GM19395 (cell line): ENCODE data around the gene RPL35A.
A peak's percentile ranks its signal among the peaks of the same experiment; 100 is the strongest.
"Not testable (repeated sequence)": the region's sequence is repeated elsewhere in the genome, so short reads cannot be mapped to it uniquely, and the experiment has no call there.

ENCODE experiments used
- ATAC-seq: cut with Tn5 transposase; IDR thresholded peaks from one replicate; pipeline ENCODE4 v1.9.1; 2021; ENCODE audit warnings: mild to moderate bottlenecking, moderate library complexity; ENCODE audit not compliant: unreplicated experiment

The RPL35A gene

DNA sequence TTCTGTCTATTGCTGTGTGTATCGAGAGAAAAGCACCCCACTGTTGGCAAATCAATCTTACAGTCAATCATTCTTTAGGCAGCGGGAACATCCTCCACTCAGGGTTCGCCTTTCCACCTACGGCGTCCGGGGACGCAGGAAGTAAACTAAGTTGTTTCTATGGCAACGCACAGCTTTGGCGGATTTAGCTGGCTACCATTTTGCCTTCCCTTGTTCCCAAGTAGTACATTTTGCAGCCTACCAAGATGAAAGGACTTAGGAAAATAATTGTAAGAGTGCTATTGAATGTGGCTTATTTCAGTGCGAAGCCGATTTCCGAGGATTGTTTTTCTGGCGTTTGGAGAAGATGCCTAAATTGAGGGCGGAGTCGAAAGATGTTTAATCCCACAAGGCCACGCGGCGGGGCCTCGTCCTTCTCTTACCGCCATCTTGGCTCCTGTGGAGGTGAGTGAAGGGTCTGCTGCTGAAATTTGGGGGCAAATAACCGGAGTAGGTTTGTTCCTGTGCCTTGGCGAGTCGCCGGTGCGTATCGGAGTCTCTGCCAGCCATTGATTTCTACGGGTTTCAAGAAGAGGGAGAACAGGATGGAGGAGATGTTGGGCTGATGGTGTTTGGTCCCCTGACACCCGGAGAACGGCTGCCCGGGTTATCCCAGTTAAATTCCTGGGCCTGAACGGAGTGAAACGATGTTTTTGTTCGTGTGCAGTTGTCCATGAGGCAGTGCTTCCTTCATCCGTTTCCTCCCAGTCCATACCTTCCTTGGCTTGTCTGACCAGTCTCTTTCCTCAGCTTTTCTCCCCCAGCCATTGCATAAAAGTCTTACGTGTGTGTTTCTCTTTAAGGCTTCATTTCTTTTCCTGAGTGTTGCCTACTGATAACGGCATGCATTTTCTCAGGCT lies at the start of gene RPL35A:
Gene RPL35A, plus strand, starts transcription at position 413 of the 899 bp plus-strand sequence. CDS start 778 bp downstream, outside the sequence.
- peak; percentile 91 for ATAC-seq

DNA sequence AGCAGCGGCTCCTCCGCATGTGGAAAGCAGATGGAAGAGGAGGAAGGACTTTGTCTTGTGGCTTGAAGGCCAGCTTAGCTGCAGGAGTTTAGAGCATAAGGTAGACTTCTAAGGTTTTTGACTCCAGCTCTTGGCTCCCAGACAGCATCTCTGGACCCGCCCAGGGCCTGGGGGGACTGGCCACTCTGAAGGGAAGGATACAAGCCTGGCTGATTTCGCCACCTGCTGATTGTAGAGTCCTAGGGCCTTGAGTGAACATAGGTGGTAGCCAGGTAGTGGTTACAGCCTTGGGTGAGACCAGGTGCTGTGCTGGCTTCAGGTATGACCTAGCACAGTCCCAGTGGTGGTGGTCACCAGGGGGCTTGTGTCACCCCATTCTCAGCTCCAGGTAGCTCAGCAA lies 48.4 kb upstream of the RPL35A start:
- ATAC-seq, result no peak

DNA sequence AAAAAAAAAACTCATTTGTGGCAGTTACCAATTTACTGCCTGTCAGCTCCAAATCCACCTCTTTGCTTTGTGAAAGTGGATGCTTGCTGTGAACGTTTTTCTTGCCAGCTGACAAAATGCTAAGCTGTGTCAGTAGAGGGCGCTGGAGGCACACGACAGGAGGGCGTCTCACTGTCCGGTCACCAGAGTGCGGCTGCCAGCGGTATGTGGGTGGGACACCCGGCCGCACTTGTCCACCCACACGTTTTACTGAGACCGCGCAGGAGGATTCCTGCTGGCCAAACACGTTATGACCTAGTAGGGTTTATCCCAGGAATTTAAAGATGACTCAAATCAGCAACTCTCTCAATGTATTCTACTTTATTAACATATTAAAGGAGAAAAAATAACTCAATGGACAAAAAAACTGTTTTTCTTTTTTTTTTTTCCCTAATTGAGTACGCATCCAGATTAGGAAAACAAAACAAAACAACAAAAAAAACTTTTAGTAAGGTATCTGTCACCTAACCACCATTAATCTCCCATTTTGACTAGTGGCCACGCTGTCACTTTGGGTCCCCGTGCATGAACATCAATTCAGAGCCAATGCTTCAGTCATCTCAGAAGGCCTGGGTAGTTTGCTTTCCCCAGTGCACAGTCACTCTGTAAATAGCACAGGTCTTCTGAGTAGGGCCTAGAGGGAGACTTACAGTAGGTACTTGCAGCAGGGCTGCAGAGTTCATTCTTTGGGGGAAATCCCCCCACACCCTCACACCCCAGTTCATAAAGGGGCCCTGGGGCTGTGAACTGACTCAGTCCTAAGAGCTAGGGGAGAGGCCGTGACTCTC lies 43.8 kb upstream of the RPL35A start:
- ATAC-seq, result peak; percentile 86

DNA sequence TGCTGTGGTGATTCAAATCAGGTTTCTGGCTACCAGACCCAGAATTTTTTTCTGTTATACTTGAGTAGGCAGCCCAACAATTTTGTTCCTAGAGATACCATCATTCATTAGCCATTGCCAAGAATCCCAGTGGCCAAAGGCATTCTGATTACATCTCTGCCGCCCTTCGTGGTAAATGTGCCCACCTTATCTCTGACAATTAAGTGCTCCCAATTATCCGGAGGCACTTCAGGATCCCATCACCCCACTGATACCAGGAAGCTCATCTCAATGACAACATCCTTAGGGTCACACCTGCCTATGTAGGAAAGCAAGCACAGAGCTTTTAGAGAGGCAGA lies 43.2 kb upstream of the RPL35A start:
- ATAC-seq, result no peak

DNA sequence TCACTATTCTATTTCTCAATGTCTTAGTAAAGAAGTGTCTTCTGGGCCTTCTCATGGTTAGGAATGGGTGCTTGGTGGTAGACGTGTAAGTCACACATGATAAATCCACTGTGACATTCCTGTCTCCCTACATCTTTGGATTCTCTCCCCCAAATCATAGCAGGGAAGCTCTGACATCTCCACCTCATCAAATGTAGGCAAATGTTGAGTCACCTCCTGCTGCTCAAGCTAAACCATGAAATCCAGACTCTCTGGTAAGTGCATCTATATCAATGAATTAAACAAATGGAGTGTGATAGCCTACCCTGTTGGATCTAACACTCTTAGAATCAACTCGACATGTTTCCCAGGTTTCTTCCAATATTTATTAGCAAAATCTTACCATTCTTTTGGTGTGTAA lies 42.8 kb upstream of the RPL35A start:
- ATAC-seq, result no peak

DNA sequence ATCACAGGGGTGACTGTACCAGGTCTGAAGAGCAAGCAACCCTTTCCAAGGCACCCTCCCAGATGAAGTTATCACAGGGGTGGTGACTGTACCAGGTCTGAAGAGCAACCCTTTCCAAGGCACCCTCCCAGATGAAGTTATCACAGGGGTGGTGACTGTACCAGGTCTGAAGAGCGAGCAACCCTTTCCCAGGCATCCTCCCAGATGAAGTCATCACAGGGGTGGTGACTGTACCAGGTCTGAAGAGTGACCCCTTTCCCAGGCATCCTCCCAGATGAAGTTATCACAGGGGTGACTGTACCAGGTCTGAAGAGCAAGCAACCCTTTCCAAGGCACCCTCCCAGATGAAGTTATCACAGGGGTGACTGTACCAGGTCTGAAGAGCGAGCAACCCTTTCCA lies 41.4 kb upstream of the RPL35A start:
- not testable (repeated sequence) for ATAC-seq

DNA sequence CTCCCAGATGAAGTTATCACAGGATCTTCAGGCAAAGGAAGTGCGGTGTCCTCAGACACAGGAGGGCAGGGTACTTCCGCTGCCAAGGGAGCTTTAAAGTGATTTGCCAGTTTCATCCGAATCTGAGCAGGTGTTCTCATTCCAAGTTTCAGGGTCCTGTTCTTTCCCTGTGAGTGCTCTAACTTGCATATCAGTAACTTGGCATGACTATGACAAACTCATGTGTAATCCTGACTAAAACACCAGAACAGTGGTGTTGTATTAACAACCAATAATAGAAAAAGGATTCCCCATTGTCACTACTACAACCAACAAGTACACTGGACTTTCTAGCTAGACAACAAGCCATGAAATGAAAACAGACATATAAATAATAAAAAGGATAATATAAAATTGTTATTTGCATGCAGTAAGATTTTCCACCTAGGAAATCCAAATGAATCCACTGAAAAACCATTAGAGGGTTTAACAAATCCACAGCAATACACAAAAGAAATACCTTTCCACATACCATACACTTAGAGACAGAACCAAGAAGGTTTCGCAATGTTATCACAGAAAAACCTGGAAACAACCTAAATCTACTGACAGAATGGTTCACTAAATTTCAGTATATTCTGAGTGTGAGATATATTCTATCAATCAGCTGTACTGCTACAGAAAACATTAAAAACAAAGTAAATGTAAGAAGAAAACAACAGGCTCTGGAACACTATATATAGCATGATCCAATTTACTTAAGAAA lies 40.9 kb upstream of the RPL35A start:
- ATAC-seq, result no peak

DNA sequence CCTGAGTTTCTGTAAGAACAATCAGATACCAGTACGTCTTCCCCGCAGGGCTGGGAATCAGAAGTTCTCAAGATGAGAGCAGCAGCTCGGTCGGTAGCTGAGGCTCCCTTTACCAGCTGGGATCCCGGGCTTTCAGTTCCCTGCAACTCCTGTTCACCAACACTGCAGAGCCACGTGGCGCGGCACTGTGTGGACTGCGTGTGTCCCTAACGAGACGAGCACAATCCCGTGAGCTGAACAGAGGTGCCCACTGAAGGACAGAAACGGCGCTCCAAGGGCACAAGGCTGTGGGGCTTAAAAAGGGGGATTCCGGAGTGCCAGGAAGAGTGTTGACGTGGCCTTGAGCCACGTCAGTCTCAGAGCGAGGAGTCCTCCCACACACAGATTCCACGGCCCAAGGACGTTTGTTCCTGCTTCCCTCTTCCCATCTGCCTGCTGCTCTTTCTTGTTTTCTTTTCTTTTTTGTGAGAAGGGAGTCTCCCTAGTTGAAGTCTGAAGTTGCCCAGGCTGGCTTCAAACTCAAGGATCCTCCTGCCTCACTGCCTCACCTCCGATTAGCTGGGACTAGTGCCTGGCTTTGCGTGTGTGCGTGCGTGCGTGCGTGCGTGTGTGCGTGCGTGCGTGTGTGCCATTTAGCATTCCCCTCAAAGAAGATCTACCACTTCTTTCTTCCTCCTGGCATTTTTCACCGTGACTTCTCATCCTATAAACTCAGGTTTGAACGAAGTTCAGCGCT lies 37.1 kb upstream of the RPL35A start:
- no peak for ATAC-seq

DNA sequence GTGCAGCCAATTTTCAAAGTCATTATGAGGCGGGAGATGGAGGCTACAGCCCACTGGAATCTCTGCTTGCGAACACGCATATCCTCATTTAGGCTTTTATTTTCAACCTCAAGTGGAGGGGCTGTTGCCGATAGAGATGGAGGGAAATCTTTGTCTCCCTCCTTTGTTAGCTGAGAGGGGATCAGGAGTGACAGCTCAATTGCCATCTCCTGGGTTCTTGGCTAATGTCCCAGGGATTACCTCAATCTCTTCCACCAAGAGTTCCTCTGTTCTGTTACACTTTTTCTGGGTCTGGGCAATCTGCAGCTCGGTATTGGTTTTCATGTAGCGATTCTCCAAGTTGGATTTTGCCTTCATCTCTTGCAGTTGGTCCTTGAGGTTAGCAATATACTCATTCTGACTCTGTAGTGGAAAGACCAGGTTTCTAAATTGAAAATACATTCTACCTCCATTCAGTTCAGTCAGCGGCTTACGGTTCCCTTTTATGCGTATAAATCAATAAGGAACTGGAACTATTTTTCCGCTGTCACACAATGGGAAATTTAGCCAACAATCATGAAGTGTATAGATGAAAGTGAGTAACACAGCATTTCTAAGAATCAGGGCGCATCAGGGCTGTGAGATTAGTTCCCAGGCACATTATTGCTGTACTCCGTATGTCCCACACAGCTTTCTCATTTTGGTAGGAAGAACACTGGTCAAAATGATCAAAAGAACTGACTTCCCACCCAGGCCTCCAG lies 36.2 kb upstream of the RPL35A start:
- no peak for ATAC-seq

DNA sequence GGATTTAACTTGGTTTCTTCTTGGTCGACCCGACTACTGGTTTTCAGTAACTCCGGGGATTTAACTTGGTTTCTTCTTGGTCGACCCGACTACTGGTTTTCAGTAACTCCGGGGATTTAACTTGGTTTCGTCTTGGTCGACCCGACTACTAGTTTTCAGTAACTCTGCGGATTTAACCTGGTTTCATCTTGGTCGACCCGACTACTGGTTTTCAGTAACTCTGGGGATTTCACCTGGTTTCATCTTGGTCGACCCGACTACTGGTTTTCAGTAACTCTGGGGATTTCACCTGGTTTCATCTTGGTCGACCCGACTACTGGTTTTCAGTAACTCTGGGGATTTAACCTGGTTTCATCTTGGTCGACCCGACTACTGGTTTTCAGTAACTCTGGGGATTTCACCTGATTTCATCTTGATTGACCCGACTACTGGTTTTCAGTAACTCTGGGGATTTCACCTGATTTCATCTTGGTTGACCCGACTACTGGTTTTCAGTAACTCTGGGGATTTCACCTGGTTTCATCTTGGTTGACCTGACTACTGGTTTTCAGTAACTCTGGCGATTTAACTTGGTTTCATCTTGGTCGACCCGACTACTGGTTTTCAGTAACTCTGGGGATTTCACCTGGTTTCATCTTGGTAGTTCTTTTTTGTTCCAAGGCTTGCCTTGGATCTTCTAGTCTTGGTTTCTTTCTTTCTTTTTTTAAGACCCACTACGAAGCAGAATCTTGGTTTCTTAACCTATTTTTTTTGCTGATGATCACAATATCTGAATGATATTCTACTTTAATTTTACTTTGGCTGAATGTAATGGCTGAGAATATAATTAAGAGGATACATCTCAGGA lies 28.3 kb upstream of the RPL35A start:
- ATAC-seq, result not testable (repeated sequence)

DNA sequence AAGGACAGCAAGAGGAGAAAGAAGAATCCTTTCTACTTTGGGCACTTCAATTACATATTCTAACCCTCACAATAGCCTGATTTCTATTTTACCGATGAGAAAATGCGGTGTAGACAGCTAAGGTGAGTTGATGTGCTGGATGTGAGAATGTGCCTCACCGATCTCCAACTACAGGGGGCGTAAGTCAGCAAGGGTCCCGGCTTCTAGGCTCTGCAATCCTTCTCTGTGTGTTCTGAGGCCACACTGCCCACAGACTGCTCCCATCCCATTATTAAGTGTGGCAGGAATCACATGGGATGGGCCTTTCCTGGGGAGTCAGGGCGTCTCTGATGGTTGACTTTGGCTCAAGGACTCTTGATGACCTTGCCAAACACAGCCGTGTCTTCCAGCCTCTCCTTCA lies 23.6 kb upstream of the RPL35A start:
- ATAC-seq, result no peak

DNA sequence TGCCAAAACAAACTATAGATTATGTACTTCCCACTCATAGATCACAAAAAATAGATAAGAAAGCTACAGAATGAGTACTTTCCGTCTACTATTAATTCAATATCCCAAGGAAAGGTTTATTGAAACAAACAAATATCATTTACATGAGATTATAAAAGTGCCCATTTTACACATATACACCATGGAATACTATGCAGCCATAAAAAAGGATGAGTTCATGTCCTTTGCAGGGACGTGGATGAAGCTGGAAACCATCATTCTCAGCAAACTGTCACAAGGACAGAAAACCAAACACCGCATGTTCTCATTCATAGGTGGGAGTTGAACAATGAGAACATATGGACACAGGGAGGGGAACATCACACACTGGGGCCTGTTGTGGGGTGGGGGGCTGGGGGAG lies 22.4 kb upstream of the RPL35A start:
- ATAC-seq, result not testable (repeated sequence)

DNA sequence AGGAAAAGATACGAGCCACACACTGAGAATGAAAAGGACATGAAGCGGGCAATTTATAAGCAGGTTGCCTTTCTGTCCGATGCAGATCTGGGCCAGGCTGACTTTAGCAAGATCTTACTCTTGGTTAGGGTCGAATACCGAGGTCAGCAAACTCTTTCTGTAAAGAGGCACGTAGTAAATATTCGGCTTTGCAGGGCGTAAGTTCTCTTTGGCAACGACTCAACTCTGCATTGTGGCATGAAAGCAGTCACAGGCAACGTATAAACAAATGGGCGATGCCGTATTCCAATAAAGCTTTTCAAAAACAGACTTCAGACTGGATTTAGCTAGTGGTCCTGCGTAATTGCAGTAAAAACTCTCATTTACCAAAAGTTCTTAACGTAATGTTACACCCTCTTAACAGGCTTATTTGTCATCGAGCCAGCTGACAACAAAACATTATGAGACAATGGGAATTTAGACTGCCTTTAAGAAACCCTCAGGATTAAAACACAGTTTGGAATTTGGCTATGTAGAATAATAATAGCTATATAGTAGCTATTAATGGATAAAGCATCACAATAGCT lies 13.1 kb upstream of the RPL35A start:
- ATAC-seq, result no peak

DNA sequence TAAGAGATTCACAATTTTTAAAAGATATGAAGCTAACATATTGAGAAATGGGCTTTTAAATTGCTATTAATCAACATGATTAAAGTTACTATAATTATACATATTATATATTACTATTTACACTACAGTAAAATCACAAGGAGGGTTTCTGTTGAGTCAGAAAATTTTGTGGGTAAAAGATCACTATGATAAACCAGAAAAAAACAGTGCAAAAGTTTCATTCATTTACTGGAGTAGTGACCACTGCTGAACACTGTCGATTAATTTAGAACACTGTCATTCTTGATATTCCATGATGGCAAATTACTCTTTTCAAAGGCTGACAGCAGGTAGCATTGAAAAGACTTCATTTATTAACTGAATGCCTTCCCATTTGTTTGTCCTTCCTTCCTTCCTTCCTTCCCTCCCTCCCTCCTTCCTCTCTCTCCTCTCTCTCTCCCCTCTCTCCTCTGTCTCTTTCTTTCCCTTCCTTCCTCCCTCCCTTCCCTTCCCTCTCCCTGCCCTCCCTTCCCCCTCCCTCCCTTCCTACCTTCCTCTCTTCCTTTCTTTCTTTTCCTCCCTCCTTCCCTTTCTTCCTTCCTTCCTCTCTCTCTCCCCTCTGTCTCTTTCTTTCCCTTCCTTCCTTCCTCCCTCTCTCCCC lies 9.1 kb upstream of the RPL35A start:
- no peak for ATAC-seq

DNA sequence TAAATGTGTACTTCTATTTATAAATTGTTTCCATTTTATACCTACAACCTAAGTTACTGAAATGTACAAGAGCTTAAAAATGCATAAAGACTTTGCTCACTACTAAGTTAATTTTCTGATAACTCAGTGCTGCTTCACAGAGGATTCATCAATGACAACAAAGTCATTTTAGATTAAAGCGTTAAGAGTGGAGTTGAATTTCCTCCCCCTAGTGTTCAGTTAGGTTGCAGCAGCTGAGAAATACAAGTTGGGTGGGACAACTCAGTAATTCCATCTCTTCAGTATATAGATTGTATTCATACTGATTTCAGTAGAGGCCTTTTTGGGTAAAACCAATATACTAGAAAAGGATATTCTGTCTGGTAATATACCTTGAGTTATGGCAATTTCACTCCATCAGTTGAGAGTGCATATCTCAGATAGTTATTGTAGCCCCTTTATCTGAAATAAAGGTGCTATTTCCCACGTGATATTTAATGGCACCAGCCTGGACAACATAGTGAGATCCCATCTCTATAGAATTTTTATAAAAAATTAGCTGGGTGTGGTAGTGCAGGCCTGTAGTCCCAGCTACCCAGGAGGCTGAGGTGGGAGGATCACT lies 6.9 kb upstream of the RPL35A start:
- no peak for ATAC-seq

DNA sequence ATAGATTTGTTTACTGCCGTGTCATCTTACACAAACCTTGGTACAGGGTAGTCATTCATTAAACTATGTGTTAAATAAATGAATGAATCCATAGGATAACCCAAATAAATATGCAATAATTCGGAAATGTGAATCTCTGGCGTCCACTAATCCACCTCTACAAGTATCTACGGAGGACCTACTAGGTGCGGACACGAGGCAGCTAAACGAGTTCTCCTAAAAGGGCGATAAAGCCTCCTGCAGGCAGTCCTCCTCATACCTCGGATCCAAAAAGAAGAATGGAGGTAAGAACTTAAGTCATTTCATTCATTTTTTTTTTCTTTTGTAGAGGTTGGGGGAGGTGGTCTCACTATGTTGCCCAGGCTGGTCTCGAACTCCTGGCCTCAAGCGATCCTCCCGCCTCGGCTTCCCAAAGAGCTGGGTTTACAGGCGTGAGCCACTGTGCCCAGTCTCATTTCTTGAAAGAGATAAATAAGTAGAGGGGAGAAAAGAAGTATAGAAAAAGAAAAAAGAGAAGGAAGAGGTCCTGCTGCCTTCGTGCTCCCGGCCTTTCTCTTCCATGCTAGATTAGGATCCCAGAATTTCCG lies 706 bp upstream of the RPL35A start:
- peak; percentile 1 for ATAC-seq

DNA sequence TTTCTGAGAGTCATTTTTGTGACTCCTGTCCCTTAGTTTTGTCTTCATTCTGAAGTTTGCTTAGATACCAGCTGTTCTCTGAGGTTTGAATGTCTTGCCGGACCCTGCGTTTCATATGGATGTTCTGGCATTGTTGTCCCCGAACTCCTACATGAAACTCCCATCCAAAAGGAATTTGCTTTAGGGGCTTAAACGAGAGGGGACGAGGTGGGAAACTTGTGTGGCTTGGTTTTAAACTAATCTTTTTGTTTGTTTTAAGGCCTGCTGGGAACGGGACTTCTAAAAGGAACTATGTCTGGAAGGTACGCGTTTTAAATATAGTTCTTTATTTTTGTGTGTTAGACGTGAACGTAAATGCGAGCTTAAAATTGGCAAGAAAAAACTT lies 679 bp downstream of the RPL35A start:
- ATAC-seq, result no peak
